ENCODE results near the gene PPT2. TPM values are rescaled to one million over a fixed set of nuclear protein-coding genes. Genes with fewer than 3 reads are reported as not detected.
"Not testable (repeated sequence)": the region's sequence is repeated elsewhere in the genome, so short reads cannot be mapped to it uniquely, and the experiment has no call there.

The PPT2 gene
- total RNA-seq, 1 donor from 2014 or later, result 9.8 TPM

DNA sequence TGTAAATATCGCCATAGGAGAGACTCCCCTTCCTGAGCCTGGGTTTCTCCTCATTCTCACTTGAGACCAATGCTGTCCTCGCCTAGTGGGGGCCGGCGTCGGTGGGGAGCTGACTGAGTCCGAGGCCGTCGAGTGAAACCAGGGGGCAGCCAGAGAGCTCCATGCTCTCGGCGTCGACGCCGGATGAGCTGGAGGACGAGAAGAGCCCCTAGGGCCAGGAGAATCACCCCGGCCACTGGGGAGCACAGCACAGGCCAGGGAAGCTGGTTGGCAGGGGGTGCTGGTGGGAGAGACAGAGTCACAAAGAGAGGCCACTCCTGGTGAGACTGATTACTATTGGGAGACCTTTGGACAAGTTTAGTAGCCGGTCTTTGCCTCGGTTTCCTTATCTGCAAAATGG, 44.9 kb downstream of the PPT2 start:
- intact Hi-C loops (cut with micrococcal nuclease), result loop anchor here (5.0 to 10.0 kb wide), 6 partner anchors 364 to 1554 kb away; partner anchors contain the start of genes ATP6V1G2, B3GALT4, BAG6 and C6orf136

DNA sequence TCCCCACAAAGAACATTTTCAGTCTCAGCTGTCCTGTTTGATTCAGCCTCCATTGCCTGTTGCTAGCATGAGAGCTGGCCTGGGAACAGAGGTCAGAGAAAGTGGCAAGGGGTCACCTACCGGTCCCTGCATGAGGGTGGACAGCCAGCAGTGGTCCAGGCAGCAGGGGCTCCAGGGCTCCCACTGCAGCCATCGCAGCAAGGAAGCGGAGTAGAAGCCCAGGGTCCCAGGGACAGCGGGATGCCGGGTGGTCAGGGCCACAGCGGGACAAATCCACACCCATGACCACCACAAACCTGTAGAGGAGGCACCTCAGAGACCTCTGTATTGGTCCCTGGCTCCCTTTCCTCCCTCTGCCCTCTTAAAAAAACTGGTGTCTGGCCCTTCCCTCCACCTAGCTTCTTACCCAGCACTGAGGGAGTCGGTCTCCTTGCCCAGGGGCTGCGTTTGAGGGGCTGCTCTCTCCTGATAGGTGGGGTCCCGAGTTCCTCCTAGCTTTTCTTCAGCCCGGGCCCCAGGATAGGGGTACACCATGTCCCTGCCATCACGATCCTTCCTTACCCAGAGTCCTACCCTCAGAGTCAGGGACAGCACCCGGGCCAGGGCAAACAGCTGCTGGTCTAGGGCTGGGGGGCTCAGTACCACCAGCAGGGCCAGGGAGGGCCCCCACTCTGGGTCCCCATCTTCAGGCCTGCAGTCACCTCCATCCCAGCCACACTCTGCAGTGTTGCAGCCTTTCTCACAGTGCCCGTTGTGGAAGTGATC, 47.0 kb downstream of the PPT2 start:
- intact Hi-C loops (cut with micrococcal nuclease), result no loop called here

DNA sequence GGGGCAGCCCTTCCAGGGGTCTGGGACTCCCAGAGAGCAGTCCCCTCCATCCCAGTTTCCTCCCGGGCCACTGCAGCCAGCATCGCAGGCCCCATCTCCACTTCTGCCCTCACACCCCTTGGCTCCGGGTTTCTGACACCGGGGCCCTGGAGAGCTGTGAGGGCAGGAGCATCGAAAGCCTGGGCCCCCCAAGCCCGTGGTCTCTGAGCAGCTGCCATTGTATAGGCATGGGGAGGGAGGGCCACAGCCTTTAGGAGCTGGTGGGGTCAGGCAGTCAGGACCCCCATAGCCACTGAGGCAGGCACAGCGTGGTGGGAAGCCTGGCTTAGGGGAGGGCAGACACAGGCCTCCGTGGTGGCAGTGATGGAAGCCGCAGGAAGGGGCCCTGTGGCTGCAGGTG, 48.2 kb downstream of the PPT2 start:
- intact Hi-C loops (cut with micrococcal nuclease), result no loop called here

DNA sequence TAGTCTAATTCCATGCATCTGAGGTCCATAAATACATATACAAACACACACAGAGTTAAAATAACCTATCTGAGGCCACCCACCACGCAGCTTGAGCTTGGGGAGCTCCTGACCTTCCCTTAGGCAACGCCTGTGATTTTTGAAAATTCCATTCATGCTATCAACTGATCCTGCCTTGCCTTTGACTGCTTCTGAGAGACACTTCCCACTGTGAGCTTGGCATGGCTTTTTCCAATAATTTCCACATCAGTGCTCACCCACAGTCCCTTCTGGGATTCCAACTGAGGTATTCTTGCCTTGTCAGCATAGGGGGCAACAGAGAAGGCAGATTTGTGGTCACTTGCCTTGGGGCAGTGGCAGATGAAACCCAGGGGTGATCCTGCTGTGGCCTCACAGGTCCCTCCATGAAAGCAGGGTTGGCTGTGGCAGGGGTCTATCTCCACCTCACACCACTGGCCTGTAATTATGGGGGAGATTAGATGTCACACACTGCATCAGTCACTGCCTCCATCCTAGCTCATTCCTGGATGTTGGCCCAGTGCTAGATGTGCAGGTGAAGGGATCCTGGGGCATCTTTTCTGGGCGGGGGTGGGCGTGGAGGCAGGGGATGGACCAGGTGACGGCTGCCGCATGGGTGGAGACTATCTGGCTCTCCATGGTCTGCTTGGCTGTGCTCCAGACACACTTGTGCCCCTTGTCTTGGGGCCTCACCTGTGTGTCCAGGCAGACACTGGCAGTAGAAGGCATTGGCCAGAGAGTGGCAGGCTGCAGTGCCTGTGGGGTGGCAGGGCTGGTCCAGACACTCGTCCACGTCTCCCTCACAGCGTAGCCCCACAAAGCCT, 49.7 kb downstream of the PPT2 start:
- intact Hi-C loops (cut with micrococcal nuclease), result no loop called here

DNA sequence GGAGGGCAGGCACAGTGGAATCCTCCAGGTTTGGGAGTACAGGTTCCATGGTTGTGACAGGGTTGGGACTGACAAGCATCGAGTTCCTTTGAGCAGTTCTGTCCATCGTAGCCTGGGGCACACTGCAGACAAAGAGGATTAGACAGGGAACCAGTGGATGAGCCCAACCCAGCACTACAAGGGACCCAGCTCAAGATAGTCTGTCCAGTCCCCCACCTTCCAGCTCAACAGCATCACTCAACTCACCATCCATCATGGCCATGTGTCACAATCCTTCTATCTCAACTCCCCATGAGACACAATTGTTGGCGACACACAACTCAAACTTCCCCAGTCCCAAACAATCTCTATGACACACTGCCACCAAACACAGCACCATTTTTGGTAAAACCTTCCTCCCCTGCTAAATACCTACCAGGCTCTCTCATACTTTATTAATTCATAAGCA, 50.4 kb downstream of the PPT2 start:
- intact Hi-C loops (cut with micrococcal nuclease), result no loop called here

DNA sequence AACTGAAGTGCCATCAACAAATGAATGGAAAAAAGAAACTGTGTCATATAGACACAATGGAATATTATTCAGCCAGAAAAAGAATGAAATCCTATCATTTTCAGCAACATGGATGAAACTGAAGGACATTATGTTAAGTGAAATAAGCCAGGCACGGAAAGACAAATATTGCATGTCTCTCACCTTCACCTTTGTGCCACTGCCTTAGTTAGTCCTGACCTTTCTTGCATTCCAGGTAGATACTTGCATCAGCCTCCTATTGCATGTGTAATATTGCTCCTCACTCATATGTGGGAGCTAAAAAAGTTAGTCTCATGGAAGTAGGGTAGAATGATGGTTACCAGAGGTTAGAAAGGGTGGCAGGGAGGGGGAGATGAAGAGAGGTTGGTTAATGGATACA, 55.1 kb downstream of the PPT2 start:
- intact Hi-C loops (cut with micrococcal nuclease), result no loop called here

DNA sequence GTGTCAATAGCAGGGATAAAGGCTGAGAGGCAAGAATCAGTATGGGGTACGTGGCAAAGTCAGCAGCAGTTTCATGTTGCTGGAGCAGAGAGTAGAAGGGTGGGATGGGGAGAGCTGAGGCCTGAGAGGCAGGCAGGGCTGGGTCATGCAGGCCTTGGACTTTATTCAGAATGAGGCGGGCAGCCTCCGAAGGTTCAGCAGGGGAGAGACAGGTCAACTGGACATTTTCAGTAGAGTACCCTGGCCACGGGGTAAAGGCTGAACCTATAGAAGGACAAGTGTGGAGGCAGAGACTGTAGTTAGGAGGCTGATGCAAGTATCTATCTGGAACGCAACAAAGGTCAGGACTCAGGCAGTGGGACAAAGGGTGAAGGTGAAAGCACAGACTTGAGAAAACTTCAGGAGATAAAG, 56.3 kb downstream of the PPT2 start:
- intact Hi-C loops (cut with micrococcal nuclease), result no loop called here

DNA sequence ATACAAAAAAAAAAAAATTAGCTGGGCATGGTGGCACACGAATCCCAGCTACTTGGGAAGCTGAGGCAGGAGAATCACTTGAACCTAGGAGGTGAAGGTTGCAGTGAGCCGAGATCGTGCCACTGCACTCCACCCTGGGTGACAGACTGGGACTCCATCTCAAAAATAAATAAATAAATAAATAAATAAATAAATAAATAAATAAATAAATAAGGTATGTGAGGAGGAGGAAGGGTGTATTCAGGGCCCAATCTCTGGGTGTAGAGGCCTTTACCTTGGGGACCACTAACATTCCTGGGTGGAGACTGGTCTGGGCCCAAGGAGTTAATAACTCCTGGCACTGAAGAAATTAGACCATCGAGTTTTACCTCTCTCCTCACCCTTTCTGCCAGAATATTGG, 57.5 kb downstream of the PPT2 start:
- intact Hi-C loops (cut with micrococcal nuclease), result not testable (repeated sequence)

DNA sequence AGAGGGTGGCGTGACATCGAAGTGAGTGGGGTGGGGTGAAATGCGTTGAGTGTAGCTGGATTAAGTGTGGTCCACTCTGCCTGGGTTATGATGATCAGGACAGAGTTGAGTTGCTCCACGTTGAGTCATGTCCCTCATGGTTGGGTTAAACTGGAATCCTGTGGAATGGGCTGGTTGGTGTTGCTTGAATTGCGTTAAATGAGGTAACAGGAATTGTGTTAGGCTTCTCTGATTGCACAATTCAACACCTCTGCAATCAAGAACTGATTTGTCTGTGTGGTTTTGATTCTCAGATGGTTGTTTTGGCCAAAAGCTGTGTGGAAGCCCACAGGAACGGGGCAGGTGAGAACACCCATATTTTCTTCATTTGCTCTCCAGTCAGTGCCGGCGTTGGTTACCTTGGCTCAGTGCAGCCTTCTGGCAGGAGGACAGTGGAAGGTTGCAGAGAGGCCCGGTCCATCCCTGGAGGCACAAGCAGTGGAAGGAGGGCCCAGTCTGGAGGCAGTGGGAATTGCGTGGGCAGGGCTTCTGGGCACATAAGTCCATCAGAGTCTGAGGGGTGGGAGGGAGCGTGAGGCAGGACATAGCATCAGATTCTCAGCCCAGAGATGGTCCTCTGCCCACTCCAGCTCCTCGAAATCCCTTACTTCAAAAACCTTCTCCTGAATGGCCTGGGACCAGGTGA, 58.3 kb downstream of the PPT2 start:
- intact Hi-C loops (cut with micrococcal nuclease), result no loop called here

Other genes with a start within 250 kb of the PPT2 start
- 0.12 and 1.7 TPM in 2 replicates for gene C2, start 226.4 kb upstream of the PPT2 start, total RNA-seq
- gene CFB, start 208.0 kb upstream of the PPT2 start, total RNA-seq, result 0.22 and 0.59 TPM in 2 replicates
- 75.3 and 83.4 TPM in 2 replicates for gene NELFE, start 195.2 kb upstream of the PPT2 start, total RNA-seq
- gene SKIC2, start 195.0 kb upstream of the PPT2 start, total RNA-seq, result 93.7 and 100 TPM in 2 replicates
- 19.9 and 20.8 TPM in 2 replicates for gene DXO, start 182.0 kb upstream of the PPT2 start, total RNA-seq
- gene C4A, start 172.1 kb upstream of the PPT2 start, total RNA-seq, result 4.0 and 4.6 TPM in 2 replicates
- gene C4B, start 139.3 kb upstream of the PPT2 start, total RNA-seq, result 4.2 and 4.6 TPM in 2 replicates
- gene CYP21A2, start 115.7 kb upstream of the PPT2 start, total RNA-seq, result 1.0 and 1.4 TPM in 2 replicates
- 5.5 and 6.1 TPM in 2 replicates for gene TNXB, start 44.8 kb upstream of the PPT2 start, total RNA-seq
- gene ATF6B, start 25.9 kb upstream of the PPT2 start, total RNA-seq, result 147 and 155 TPM in 2 replicates
- gene FKBPL, start 23.9 kb upstream of the PPT2 start, total RNA-seq, result 5.3 and 5.5 TPM in 2 replicates
- gene PRRT1, start 2.2 kb upstream of the PPT2 start, total RNA-seq, result 0.32 and 0.63 TPM in 2 replicates
- 6.5 and 6.8 TPM in 2 replicates for gene EGFL8, start 10.5 kb downstream of the PPT2 start, total RNA-seq
- gene AGPAT1, start 21.9 kb downstream of the PPT2 start, total RNA-seq, result 45.0 and 46.4 TPM in 2 replicates
- gene RNF5, start 24.3 kb downstream of the PPT2 start, total RNA-seq, result 47.0 and 50.0 TPM in 2 replicates
- gene AGER, start 30.1 kb downstream of the PPT2 start, total RNA-seq, result 34.1 and 37.9 TPM in 2 replicates
- gene PBX2, start 36.1 kb downstream of the PPT2 start, total RNA-seq, result 97.7 and 106 TPM in 2 replicates
- gene GPSM3, start 38.5 kb downstream of the PPT2 start, total RNA-seq, result 264 and 265 TPM in 2 replicates
- gene NOTCH4, start 69.9 kb downstream of the PPT2 start, total RNA-seq, result 0.25 and 0.37 TPM in 2 replicates
- not detected in 2 replicates for gene TSBP1, start 217.8 kb downstream of the PPT2 start, total RNA-seq

Measured in T-helper 1 cell treated with Interleukin-12 subunit alpha and Interleukin-12 subunit beta and Interleukin-4 antibody, amounts not matched to agents 30 ng/mL and 1 ng/mL, for 36 hours (primary cell).